ENCODE results near the gene CDA.

Gene CDA

DNA sequence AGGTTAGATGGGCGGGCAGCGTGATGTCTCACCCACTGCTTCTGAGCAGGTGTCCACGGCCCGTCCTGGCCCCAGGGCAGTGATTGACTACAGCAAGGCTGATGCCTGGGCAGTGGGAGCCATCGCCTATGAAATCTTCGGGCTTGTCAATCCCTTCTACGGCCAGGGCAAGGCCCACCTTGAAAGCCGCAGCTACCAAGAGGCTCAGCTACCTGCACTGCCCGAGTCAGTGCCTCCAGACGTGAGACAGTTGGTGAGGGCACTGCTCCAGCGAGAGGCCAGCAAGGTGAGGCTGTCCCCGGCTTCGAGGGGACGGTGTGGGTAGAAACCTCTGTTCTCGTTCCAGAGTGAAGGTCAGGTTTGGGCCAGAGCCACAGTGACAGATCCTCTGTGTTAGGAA, 60.0 kb downstream of the CDA start:
- DNase-seq (ENCODE audit: low read depth in 2 of 2), result no peak

DNA sequence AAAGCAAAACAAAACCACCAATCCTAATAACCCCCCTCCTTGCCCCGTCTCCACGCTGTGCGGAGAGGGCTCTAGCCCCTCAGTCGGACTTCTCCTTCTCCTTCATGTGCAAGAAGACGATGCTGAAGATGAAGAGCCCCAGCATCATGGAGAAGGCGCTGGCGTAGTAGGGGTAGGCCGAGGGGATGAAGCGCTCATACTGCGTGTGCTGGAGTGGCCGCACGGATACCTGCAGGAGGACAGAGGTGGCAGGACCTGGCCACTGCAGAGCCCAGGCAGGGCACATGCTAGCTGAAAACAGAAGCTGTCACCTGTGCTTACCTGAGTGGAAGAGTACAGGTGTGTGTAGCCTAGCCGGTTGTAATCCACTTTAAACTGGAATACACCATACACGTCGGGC, 63.4 kb downstream of the CDA start:
- no peak for DNase-seq (ENCODE audit: low read depth in 2 of 2)

DNA sequence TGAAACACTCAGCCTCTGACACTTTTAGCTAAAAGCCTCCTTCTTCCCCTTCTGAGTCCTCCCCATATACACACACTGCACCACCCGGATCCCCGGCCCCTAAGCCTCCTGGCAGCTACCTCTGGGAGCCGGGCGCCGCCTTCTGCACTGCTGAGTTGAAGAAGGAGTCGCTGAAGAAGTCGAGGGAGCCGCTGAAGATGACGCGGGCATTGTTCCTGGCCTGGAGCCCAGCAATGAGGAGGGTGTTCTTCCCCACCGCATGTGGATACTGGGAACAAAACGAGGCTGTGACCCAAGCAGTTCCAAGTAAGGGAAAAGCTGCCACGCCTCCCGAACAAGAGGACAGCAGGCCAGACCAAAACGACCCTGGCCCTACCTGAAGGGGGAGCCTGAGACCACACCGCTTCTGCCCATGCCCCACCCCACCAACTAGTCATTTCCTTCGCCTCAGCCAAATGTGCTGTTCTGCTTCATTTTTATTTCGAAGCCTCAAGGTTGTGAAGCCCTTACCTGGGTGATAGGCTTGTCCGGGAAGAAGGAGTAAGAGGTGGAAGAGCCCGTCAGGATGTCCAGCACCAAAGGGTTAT, 65.3 kb downstream of the CDA start:
- no peak for DNase-seq (ENCODE audit: low read depth in 2 of 2)

DNA sequence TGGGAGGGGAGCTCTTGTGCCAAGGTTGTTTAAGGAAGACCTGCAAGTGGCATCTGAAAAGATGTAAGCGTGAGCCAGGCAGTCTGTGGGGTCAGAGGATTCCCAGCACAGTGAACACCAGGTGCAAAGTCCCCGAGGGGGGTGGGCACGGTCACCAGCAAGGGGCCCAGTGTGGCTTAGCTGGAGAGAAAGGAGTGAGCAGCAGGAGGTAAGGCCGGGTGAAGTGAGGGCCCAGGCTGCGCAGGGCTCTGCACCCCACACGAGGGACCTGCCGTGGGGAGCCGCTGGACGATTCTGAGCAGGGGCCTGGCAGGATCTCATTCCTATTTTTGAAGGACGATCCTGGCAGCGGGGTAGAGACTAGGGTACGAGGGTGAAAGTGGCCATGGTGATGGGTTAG, 68.1 kb downstream of the CDA start:
- no peak for DNase-seq (ENCODE audit: low read depth in 2 of 2)

DNA sequence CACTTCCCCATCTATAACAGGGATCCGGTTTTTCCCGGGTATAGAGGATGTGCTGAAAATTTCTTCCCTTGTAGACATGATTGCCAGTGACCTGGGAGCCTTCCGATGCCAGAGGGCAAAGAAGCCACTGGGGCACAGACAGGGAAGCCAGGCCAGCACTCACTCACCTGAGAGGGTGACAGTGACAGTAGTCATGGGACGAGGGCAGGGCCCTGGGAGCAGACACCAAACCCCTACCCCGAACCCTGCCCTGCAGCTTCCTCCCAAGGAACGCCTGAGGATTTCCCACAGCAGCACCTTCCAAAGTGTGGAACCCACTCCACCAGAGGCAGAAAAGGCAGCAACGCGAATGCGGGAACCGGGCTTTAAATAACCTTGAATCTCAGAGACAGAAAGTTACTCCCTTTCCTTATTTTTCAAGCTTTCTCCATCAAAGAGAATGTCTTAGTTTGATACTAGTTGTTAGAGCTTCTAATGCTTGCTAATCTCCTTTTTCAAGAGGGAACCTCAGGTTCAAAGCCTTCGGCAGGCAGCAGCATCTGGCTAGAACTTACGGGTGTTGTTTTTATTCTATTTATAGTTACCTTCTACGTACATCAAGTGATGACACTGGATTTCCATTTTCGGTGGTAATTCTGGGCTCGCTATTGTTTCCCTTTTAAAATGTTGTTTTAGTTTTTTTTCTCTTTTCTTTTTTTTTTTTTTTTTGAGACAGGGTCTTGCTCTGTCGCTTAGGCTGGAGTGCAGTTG, 69.4 kb downstream of the CDA start:
- no peak for DNase-seq (ENCODE audit: low read depth in 2 of 2)

DNA sequence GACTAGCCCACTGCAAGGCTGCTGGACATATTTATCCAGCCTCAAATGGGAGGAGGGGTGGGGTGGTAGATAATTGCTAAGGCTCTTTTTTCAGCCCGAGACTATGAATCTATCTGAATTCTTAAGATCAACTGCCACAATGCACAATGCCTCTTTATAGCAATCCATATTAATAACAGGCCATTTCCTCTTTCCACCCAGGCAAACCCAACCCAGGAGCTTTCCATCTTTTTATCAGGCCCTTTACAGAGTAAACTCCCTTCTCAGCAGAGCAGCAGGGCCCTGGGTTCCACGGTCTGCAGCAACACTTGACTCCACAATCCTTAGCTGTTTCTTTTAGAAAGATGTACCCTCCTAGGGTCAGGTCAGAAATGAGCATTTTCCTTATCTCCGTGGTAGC, 71.5 kb downstream of the CDA start:
- no peak for DNase-seq (ENCODE audit: low read depth in 2 of 2)

DNA sequence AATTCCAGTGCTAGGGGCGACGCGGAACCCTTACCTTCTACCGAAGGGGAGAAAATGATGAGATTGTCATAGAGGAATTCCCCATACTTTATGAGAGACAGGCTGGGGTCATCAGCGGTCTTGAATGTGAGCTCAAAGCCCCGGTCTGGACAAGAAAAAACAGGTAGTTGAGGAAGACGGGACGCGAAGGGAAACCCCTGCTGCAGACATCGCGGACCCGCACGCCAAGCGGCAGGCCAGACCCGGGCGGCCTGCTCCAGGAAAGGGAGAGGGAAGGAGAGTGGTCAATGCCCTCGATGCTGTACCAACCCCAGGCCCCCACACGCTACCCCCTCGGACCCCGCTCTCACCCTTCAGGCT, 71.9 kb downstream of the CDA start:
- DNase-seq (ENCODE audit: low read depth in 2 of 2), result no peak

DNA sequence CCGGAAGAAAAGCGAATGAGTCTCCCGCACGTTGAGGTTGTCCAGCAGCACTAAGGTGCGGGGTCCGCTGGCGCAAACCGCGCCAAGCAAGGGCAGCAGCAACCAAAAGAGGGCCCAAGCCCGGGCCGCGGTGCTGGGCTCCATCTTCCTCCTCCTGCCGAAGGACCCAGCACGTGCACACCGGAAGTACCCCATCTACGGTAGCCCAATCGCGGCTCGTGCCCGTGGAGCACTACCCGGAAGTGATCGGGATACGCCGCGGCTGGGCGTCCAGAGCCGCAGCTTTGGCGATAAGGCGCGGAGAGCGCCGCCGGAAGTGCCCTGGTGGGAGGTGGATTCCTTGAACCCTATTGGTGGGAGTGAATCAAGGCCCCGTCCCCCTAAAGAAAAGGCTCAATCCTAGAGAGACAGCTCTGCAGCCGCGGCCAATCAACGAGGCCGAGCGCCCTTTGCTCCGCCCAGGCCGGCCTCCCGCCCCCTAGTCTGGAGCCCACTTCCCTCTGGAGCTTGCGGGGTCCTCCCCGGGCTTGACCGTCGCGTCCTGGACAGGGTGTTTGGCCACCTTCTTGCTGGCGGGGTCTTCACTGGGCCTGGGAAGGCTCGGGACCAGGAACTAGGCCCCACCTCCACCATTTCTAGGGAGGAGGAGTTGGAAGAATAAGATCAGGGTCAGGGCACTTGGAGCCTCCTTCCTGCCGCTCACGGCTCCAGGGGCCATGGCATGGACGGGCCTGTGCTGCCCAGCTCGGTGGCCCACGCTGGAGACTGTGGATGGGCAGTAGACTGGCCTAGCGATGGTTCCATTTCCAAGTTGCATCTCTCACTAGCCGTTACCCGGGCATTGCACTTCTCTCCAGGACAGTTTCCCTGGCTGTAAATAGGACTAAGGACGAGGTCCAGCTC, 72.6 kb downstream of the CDA start, which contains the start of gene DDOST:
Gene DDOST (minus strand): TSS at position 163 of the 903 bp plus-strand sequence. CDS start 19 bp downstream, at position 144.
- peak; percentile 90 to 92 for DNase-seq (ENCODE audit: low read depth in 2 of 2)

DNA sequence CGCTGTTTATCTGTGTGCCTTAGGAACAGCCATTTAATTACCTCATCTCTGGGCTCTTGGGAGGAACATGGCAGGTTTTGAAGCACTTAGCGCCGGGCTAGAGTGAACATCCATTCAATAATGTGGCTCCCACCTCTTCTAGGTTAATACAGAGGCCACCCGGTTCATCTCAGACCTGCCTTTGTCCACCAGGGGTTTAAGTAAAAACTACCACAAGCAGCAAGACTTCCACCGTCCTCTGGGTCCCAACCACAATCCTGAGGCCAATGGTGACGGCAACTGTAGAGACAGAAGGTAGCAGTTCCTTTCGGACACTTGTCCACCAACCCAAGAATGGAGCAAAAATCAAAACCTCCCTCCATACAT, 73.2 kb downstream of the CDA start:
- no peak for DNase-seq (ENCODE audit: low read depth in 2 of 2)

DNA sequence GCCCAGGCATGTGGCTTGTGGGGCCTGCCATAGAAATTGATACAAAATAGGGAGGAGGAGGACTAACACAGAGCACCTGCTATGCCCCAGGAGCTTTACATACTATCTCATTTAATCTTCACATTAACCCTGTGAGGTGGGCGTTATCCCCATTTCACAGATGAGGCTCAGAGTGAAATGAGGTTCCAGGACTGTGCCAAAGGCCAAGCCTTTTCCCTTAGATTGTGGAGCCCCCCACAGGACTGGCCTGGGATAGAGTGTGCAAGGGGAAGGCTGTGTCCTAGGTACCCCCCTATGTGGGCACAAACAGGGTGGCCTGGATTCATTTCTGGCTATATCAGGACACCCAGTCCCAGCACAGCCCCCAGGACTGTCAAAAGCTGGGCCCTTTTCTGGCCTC, 74.5 kb downstream of the CDA start:
- no peak for DNase-seq (ENCODE audit: low read depth in 2 of 2)

DNA sequence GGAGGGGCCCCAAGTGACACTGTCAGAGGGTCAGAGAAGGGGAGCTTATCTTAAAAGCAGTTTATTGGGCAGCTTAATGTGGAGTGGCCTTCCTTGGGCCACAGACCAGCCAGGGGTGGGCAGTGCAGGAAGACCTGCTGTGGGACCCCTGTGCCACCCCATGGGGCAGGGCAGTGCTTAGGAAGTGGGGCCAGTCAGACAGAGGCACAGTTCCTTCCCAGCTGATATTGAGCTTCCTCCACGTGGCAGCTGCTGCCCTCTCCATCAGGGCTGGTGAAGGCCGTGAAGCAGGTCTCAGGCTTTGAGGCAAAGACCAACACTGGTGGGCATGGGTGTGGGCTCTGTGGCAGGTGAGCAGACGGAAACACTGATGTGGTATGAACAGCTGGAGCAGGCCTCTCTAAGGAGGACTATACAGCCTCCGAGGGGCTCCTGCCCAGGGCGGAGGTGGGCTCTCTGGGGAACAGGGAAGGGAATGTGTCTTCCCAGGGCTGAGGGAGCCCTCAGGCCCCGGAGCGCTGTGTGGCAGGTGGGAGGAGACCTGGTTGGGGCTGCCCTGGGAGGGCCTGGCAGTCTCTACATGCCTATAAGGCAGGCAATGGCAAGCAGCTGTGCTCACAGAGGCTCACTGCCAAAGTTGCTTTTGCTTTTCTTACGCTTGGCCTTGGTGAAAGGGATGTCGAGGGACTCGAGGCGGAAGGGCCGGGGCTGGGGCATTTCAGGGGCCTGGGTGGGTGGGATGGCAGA, 75.2 kb downstream of the CDA start:
- no peak for DNase-seq (ENCODE audit: low read depth in 2 of 2)

DNA sequence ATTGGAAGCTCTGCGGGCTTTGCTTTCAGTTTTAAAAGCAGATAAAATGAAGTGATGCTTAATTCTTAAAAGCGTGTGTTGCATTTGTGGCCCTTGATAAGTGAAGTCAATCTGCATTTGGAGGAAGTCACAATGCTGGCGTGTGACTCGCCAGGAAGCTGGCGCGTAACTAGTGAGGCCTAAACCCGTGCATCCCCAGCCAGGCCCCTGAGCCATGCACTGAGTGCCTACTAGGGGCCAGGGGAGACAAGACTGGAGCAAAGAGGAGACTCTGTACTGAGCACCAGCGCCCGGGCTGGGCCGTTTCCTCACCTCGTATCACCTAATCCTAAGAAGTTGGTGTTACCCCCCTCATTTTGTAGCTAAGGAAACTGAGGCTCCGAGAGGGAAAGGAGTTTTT, 76.8 kb downstream of the CDA start:
- no peak for DNase-seq (ENCODE audit: low read depth in 2 of 2)

DNA sequence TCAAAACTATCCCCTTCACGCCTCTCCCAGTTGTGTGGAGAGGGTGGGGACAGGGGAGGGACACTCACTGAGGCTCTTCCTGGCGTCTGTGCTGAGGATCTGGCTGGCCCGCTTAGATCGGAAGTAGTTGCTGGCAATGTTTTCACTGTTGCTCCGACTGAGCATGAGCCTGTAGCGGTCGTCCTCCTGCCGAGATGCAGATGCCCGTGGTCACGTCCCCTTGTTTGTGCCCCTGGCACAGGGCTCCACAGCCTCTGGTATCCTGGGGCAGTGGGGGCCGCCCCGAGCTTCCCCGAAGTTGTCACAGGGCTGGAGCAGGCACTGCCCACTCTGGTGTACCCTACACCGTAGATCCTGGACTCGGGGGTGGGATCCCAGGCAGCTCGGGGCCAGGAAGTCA, 77.2 kb downstream of the CDA start:
- DNase-seq (ENCODE audit: low read depth in 2 of 2), result no peak

DNA sequence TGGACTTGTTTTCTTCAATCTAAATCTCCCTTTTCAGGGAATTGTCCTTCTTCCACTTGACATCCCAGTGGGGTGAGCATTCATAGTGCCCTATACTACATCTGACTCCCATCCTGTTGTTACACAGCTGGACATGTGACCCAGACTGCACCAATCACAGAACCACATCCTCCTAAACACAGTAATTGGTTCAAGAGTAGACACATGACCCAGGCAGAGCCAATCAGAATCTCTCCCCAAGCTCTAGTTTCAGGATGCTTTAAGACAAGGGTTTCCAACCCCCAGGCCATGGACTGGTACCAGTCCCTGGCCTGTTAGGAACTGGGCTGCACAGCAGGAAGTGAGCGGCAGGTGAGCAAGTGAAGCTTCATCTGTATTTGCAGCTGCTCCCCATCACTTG, 77.9 kb downstream of the CDA start:
- DNase-seq (ENCODE audit: low read depth in 2 of 2), result no peak
